Right kidney (tissue), 9 donors: Measurements from ENCODE around the gene INTU.
"Not testable (repeated sequence)": the region's sequence is repeated elsewhere in the genome, so short reads cannot be mapped to it uniquely, and the experiment has no call there.

ENCODE experiments used
- DNase-seq: peaks from one replicate; pipeline ENCODE4 v3.0.0-alpha.2; 2016
- long read RNA-seq, 8 donors: transcript quantifications; one replicate each; lab custom pipeline, GENCODE V29; 2026

Gene INTU
- long read RNA-seq, donor 1, partial matches to known transcripts: 5 of 5 reads
- long read RNA-seq, donor 1, other reads (novel, unspliced or antisense): 0 of 5 reads
- long read RNA-seq, donor 2: 0 reads
- long read RNA-seq, donor 3: 0 reads
- long read RNA-seq, donor 4, partial matches to known transcripts: 6 of 6 reads
- long read RNA-seq, donor 4, other reads (novel, unspliced or antisense): 0 of 6 reads
- long read RNA-seq, donor 5: 0 reads
- long read RNA-seq, donor 6: 0 reads
- long read RNA-seq, donor 7, partial matches to known transcripts: 0 of 1 reads
- long read RNA-seq, donor 7, other reads (novel, unspliced or antisense): 0 of 1 reads
- long read RNA-seq, donor 8: 0 reads

DNA sequence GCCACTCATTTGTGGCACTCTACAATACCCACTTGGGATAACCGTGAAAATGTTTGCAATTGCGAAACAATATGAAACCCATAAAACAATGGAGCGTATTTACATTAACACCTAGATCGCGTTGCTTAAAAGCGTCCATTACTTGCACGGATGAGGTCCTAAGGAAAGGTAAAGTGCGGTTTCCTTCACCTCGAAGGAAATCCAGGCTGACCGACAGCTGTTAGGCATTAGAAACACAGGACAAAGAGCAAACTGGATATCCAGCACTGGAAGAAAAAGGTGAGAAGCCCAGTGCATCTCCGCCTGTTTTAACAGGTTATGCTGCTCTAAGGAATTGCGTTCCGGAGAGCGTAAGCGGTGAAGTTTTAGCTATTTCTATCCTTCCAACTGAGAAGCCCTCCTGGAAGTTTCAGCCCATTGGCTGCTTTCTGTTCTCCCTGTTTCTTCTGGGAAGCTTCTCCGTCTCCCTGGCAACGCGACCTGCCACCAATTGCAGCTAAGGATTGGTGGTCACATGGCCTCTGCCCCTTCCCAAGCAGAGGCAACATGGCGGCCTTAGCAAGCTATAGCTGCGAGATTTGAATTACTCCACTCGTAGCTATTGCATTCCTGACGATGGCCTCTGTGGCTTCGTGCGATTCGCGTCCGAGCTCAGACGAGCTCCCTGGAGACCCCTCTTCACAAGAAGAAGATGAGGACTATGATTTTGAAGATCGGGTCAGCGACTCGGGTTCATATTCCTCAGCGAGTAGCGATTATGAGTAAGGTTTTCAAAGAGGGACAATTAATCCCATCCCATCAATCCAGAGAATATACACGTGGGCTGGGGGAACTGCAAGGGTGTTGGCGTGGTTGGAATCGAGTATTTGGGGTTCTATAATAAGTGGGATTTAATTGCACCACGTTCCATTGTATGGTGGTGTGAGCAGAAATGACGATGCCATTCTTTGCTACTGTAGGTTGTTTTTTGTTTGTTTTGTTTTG, at the start of gene INTU:
TSS of gene INTU (plus strand) at position 538 of the 984 bp plus-strand sequence. CDS start at position 616, 78 bp downstream.
- peak; percentile 77 for DNase-seq

DNA sequence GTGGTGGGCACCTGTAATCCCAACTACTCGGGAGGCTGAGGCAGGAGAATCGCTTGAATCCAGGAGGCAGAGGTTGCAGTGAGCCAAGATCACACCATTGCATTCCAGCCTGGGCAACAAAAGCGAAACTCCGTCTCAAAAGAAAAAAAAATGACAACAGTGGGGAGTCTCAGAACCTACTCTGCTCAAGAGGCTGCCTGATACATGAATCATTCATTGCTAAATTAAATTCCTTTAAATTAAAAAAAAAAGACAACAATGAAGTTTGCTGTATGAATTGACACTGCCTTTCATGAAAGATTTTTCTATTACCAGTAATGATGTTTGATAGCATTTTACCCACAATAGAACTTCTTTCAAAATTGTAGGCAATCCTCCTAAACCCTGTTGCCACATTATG, 46.3 kb upstream of the INTU start:
- DNase-seq: not testable (repeated sequence)

- DNase-seq: no peak
These were observed 45.7 kb upstream of the INTU start for GRCh38 chr4:127586922-127587571.

DNA sequence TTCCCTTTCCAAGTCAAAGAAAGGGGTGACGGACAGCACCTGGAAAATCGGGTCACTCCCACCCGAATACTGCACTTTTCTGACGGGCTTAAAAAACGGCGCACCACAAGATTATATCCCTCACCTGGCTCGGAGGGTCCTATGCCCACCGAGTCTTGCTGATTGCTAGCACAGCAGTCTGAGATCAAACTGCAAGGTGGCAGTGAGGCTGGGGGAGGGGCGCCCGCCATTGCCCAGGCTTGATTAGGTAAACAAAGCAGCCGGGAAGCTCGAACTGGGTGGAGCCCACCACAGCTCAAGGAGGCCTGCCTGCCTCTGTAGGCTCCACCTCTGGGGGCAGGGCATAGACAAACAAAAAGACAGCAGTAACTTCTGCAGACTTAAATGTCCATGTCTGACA, 43.6 kb upstream of the INTU start:
- not testable (repeated sequence) for DNase-seq

DNA sequence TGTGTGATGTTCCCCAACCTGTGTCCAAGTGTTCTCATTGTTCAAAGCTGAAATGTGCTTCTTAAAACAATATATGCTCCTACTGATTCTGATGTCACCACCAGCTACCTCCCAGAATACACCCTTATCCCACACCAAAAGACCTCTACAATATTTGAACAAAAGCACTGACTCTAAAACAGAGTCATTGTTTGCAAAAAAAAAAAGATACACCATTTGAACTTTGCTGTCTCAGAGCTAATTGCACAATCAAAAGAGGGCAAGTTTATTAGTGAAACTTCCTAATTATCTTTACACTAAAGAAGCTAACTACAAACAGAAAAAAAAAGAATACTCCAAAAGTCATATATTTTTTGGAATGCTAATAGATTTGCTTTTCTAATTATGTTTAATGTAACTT, 34.1 kb upstream of the INTU start:
- DNase-seq: no peak

- DNase-seq: no peak
These were observed 31.7 kb upstream of the INTU start for GRCh38 chr4:127601029-127601428.

DNA sequence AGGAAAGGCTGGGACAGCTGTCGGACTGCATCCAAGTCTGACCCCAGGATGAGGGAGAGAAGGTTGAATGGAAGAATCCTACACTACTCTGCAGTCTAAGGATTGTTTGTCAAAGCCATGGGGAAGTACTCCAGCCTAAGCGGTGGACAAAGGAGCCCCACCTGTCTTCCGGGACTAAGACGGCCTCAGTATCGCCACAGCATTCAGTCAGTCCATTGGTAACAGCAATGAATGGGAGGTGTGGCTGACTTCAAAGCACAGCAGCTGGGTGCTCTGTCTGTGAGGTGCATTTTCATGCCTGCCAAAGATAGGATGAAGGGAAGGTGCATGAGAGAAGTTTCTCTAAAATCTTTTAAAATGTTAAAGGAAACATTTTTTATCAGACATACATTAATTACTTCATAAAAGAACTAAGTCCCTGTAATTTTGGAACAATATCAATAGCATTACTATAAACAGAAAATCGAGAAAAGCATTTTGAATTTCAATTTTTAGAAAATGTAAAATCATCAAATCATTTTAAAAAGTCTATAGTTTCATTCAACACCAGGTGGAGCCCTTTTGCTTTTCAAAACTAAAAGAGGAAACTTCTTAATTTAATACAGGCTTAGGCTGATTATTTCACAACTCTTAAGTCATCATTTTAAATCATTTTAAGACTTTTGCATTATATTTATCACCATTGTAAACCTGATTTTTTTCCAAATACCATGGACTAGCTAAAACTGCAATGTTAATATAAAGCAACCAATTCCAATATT, 27.6 kb upstream of the INTU start:
- no peak for DNase-seq

DNA sequence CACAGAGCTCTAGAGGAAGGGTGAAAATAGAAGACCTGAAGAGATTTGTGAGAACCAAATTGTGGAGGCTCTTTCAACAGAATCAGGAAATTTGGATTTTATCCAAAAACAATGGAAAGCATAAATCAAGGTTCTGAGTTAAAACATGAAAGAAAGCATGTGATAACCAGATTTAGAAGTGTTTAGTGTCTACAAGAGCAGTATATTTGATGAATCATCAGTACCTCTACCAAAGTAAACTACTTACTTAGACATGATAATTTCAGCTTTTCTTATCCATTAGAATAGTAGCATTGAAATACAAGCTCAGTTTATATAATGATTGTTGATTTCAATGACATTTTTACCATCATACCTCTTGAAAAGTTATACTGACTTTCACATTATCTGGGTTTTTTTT, 25.9 kb upstream of the INTU start:
- no peak for DNase-seq

DNA sequence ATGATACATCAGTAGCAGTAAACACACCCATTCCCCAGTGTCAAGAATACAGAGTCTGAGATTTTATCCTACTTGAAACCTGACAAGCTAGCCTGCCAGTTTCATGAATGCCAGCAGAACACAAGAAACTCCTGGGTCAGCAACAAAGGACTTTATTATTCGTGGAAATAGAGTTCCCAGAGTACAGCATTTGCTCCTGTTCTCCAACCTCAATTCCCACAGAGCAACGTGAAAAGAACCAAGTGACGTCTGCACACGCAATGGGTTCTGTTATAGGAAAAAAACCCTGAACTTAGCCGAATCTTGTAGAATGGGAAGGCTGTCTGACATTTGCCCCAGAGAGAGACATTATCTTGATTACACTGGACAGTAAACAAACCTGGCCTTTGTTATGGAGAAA, 23.3 kb upstream of the INTU start:
- no peak for DNase-seq

DNA sequence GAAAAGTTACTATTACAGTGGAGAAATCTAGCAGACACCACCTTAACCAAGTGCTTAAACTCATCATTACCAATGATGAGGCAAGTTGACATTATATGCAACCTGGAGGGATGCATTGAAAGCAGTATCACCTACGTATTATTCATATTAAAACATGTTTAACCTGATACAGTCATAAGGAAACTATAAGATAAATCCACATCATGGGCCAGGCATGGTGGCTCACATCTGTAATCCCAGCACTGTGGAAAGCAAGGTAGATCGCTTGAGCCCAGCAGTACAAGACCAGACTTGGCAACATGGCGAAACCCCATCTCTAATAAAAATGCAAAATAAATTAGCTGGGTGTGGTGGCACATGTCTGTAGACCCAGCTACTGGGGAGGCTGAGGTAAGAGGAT, 22.3 kb upstream of the INTU start:
- no peak for DNase-seq

GRCh38 chr4:127616898-127617297, 15.9 kb upstream of the INTU start:
- no peak for DNase-seq

DNA sequence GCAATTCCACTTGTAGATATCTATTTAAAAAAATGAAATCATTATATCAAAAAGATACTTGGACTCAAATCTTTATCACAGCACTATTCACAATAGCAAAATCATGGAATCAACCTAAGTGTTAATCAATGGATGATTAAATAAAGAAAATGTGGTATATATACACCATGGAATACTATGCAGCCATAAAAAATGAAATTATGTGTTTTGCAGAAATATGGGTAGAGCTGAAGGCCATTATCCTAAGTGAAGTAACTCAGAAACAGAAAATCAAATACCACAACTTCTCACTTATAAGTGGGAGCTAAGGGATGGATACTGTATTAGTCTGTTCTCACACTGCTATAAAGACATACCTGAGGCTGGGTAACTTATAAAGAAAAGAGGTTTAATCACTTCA, 14.3 kb upstream of the INTU start:
- no peak for DNase-seq

DNA sequence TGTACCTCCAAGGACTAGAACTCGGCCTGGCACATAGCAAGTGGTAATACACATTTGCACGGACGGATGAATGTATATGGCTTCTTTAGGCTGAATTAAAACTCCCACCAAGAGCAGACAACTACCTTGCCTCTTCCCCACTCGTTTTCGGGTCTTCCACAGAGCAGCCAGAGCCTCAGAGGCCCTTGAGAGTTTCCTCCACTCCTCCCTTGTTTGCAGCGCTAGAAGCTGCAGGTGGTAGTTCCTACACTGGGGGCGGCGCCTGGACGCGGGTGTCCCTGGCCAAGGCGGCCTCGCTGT, 10.2 kb upstream of the INTU start:
- DNase-seq: no peak

- peak; percentile 84 for DNase-seq
These were observed 9.6 kb upstream of the INTU start for GRCh38 chr4:127622921-127623796.

DNA sequence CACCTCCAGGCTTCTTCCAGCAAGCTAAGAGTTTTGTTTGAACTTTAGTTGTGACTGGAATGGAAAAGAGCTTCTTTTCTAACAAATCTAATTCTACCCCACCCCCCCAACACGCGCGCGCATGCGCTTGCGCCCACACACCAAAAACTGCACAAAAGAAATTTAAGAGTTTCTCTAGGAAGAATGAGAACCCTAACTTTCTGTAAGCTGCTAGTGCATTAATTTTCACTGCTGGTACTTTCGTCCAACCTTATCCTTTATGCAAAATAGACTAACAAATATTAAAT, 9.0 kb upstream of the INTU start:
- no peak for DNase-seq

- DNase-seq: no peak
These were observed 8.6 kb upstream of the INTU start for GRCh38 chr4:127624173-127624572.

DNA sequence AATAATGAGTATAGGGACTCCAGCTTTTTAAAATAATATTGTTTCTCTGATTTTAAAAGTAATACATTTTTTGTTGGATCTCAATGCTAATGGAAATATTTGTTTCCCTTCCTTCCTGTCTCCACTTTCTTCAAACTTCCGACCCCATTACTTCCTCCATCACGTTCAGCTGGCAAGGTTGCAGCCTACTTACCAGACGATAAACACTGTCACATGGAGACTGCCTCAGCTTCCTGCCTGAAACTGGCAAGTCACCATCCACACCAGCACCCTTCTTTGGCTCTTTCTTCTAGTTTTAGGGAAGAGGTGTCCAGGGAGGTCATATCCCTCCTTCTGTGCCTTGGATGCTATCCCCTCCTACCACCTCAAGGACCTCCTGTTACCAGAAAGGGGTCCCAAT, 3.4 kb upstream of the INTU start:
- no peak for DNase-seq

DNA sequence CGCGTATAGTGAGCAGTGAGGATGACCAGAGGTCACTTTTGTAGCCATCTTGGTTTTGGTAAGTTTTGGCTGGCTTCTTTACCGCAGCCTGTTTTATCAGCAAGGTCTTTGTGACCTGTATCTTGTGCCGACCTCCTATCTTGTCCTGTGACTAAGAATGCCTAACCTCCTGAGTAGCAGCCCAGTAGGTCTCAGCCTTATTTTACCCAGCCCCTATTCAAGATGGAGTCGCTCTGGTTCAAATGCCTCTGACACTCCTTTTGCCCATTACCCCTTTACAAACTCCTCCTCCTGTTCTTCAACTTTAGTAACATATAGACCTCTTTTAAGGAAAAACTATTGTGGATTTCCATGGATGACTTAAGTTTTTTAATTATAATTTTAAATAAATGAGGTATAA, 2.6 kb upstream of the INTU start:
- DNase-seq: no peak

DNA sequence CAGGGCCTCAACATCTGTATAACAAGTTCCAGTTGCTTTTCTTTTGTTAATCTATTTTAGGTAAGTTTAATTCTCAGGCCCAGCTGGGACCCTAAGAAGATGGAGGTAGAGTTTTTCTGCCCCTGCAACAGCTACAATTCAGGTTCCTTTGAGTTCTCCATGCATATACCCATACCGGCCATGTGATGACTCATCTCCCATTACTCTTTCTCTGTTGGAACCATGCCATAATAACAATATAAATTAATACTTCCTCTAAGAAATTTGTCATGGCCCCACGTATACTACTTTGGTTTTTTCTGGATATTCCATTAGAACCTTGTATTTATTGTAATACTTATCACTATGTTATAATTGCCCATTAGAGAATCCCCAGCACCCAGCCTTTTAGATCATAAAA, 1.3 kb upstream of the INTU start:
- no peak for DNase-seq

GRCh38 chr4:127634181-127634580, 1.4 kb downstream of the INTU start:
- no peak for DNase-seq

- no peak for DNase-seq
These were observed 8.8 kb downstream of the INTU start for GRCh38 chr4:127641524-127641923.

DNA sequence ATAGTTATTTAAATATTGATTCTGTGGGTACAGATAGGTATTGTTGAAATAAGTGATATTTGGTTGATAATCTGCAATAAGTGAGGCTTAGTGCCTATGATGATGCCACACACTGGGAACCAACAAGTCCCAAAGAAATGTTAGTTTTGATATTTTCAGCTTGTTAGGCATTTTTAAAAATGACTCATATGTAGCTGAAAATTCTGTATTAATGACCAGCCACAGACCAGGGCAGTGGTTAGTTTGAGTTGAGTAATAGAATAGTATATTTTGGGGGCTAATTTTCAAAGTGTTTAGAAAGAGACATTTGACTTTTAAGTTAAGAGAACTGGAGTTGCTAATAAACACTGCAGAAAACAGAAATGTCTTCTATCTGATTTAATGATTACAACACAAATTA, 9.4 kb downstream of the INTU start:
- no peak for DNase-seq
